Occipital lobe (tissue), 2 donors: ENCODE measurements around the gene PTPRN2. TPM values are rescaled to one million over a fixed set of nuclear protein-coding genes. Genes with fewer than 3 reads are reported as not detected.
"Not testable (repeated sequence)": the region's sequence is repeated elsewhere in the genome, so short reads cannot be mapped to it uniquely, and the experiment has no call there.

ENCODE experiments used
- DNase-seq: peaks from one replicate; lab custom pipeline; 2025; lab: John Stamatoyannopoulos, UW
- total RNA-seq: library from RNA; depleted of rRNA; stranded (reverse); fragments of >200 nt; gene quantifications from one replicate; pipeline ENCODE4 v1.2.3, GENCODE V29; 2014

Gene PTPRN2
- total RNA-seq, 1 donor from 2014 or later, result 62.2 TPM

DNA sequence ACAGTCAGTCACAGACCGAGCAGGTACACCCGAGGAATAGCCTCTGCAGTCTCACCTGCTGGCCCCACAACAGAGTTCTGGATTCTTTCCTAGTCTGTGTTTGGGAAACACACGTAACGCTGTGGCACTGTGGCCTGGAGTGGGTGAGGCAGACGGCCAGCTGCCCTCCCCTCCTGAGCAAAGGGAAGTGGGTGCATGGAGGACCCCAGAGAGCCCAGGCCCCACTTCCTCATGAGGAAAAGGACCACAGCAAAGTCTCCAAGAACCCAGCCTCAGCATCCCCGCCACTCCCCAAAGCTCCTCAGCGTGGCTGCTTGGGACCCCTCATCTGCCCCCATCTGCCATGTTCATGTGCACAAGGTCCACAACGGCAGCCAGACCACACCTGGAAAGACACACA is 530.2 kb downstream of the PTPRN2 start:
- DNase-seq, result no peak

DNA sequence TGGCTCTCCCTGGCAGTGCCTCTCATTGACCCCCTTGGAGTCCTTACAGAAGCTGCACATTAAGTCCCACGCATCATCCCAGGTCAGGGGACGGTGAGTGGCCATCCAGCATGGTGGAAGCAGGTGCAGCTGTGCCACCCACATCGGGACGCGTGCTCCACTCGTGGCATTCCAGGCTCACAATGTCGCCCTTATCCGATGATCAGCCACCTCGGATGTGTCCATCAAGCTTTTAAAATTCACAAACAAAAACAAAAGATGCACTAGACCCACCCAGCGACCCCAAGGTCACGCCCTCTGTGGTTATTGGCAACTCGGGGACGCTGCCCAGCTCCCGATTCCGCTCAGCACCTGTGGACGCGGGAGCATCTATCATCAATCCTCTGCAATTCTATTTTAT is 530.9 kb downstream of the PTPRN2 start:
- no peak for DNase-seq

DNA sequence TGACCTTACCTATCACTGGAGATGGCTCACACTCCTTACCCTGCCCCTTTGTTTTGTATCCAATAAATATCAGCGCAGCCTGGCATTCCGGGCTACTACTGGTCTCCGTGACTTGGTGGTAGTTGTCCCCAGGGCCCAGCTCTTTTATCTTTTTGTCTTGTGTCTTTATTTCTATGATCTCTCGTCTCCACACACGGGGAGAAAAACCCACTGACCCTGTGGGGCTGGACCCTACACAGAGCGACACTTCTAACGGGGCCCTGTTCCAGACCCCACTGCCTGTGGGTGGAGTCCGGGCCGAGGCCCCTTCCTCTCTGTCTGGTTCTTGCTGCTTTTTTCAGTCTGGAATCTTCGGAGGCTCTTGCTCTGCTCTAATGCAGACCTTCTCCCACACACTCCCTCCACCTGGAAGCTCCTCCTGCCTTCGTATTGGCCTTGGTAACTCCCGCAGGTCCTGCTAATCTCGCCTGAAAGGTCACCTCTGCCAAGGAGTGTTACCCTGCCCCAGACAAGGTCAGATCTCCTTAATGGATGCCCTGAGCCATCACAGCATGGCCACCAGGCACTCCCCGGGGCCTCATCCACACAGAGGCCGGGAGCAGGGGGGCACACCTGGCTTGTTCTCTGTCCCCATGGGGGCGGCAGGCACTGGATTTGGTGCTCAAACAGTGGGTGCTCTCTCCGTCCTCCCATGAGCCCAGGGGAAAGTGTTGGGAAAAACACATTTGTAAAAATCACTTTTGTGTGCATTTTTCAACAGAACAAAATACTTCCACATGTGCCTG is 531.7 kb downstream of the PTPRN2 start:
- no peak for DNase-seq

DNA sequence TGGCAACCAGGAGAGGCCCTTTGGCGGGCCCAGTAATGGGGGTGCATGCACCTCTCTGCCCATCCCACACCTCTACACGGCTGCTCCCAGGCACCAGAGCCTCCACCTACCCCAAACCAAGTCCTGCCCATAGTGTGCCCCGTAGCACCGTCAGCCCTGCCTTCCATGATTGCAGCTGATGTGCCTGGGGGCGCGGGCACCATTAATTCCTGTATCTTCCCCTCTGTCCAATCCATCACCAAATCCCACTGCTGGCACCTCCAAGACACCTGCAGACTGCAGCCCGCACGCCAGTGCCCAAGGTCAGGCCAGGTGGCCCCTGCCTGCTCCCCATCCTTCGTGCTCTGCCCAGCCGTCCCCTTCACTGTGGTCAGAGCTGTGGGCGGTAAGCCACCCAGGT is 533.0 kb downstream of the PTPRN2 start:
- no peak for DNase-seq

DNA sequence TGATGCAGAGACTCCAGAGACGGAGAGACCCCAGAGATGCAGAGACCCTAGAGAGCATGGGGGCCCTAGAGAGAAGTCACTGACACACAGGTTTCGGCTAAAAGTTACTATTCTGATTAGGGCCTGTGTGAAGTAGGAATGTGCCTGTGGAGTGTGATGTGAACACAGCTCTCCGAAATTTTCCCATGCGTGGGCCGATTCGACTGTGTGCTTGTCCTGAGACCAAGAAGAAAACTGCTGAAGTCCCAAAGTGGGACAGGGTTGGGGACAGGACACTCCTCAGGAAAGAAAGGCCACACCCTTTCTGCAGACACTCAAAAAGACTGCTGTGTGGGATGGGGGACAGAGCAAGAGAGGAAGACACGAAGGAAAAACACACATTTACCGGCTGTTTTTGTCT is 533.5 kb downstream of the PTPRN2 start:
- DNase-seq, result no peak

DNA sequence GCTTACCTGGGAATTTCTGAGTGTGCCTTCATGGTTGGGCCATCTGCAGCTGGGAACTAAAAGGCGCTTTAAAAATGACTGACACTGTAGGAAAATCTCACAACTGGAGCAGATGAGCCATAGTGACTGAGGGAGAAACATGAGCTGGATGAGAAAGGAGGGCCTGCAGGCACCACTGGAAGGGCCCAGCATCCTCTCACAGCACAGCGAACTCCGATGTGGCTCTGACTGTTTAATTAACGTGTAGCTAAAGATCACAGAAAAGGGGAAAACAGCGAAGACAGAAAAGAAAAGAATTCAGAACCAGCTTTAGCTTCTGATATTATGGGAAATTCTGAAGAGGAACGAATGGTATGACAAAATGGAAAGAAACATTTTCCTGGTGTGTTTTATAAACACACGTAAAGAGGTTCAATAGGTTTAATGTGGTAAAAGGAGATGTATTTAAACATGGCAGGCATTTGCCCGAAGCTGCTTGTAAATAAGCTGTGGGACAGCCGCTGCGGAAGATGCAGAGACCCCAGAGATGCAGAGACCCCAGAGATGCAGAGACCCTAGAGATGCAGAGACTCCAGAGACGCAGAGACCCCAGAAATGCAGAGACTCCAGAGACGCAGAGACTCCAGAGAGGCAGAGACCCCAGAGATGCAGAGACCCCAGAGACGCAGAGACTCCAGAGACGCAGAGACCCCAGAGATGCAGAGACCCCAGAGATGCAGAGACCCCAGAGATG is 534.3 kb downstream of the PTPRN2 start:
- no peak for DNase-seq

DNA sequence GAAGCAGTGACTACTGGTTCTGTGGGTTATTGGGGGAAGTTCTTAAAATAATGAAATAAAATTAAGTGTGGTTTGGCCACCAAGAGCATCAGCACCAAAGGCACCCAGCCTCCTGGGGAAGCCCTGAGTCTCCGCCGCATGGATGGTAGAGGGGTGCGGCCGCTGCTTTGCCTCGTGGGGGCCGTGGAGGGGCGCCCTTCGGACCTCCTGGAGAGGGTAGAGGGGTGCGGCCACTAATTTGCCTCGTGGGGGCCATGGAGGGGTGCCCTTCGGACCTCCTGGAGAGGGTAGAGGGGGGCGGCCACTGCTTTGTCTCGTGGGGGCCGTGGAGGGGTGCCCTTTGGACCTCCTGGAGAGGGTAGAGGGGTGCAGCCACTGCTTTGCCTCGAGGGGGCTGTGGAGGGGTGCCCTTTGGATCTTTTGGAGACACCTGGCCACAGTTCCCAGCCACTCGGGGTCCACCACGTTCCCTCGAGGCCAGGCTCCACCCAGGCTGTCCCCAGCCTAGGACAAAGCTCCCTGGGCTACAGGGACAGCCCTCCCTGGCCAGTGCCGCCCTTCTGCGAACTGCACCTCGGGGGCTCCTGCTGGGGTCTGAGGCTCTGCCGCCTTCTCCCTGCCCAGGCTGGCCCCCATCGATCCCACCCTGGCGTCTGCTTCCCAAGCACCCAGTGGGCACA is 535.1 kb downstream of the PTPRN2 start:
- DNase-seq, result no peak

DNA sequence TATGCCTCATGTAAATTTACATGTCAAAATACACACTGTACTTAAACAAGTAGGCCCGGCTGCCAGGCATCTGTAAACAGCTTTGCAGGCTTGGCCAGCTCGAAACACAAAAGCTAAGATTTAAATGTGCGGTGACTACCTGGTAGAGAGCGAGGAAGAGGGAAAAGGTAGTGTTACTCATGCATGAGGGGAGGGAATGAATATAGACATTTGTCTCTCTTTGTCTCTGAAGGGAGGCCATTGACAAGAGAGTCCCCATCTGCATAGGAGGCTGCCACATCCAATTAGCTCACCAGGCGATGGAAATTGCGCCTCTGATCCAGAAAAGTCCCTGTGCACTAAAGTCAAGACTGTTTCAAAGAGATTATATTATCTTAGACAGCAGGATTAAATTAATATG is 535.8 kb downstream of the PTPRN2 start:
- DNase-seq, result no peak

DNA sequence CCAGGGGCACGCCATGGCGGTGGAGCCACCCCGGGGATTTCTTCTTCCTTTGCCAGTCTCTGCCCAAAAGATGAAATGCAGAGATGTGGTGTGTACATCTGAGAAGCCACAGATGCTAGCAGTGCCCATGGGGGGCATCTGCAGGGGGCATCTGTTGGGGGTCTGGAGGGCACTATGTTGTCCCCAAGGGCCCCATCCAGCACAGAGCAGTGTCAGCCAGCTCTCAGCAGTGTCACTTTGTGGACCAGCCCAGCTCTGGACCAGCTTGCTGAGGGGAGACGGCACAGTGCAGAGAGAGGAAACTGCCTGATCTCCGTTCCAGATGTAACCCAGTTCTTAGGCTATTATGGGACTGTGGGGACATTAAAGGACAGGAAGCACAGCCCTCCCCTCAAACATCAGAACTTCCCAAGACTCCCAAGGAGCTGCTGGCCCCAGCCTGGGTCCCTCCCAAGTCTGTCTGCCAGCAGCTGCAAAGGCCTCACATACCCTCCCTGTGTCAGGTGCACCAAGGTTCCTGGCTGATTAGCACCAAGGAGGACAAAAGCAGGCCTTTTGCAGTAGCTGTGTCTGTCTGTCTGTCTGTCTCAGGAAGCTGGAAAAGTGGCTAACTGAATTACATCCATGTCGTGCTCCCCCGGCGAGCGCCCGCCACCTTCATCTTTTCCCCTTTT is 536.5 kb downstream of the PTPRN2 start:
- DNase-seq, result no peak

DNA sequence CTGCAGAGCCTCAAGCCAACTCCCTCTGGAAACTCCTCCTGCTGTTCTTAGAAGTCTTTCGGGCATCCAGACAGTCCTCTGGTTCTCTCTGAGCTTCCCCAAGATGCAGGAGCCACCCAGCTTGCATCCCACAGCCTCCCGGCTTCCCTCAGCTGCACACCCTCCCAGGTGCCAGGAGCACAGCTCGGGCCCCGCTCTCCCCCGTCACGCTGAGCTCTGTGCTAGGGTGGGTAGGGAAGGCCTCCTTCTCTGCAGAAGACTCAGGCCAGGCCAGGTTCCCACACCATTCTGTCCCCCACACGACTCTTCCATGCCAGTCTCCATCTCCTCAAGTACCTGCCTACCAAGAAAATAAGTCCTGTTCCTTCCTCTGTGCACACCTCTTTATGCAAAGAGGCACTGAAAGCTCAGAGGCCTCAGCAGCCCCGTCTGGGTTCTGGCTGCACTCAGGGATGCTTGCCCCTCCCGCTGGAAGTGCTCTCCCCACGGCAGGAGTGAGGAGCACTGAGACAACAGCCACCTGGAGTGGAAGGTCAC is 537.1 kb downstream of the PTPRN2 start:
- DNase-seq, result no peak

DNA sequence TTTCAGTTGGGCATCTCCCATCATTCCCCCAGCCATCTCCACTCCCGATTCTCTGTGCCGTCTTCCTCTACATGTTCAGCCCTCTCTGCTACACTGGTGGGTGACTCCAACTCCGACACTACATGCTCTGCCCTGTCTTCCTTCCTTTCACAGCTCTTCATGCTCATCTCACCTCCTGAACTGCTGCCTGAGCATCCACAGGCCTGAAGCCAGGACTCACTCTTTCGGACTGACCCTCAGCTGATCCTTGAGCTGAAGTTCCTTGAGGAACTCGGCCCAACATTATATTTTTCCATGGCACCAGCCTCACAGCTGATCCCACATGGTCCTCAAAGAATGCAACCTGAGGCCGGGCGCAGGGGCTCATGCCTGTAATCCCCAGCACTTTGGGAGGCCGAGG is 538.4 kb downstream of the PTPRN2 start:
- no peak for DNase-seq

DNA sequence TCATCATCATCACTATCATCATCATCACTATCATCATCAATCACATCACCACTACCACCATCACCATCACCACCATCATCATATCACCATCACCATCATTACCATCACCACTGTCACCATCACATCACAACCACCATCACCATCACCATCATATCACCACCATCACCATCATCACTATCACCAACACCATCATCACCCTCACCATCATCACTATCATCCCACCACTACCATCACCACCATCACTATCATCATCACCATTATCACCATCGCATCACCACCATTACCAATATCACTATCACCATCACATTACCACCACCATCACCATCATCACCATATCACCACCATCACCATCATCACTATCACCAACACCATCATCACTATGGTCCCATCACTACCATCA is 539.1 kb downstream of the PTPRN2 start:
- DNase-seq, result no peak

DNA sequence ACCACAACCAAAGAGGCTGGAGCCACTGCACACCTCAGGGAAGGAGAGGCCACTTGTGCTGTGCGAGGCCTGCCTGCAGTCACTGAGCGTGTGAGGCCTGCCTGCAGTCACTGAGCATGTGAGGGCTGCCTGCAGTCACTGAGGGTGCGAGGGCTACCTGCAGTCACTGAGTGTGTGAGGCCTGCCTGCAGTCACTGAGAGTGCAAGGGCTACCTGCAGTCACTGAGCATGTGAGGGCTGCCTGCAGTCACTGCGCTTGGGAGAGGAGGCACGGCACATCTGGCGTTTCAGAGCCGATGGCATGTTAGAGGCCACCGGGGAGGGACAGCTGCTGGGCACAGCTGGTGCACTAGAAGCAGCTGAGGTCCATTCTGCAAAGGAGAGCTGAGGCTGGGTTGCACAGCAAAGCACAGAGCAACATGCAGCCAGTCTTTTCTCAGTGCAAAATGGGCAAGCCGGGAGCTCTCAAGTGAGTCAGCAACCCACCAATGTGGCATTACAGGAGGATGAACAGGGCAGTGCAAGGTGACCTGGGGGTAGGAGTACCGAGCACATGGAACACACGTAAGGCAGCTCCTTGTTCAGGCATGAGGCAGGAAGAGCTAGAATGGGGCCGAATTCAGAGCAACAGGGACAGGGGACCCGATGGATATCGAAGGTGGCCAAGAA is 540.1 kb downstream of the PTPRN2 start:
- no peak for DNase-seq

DNA sequence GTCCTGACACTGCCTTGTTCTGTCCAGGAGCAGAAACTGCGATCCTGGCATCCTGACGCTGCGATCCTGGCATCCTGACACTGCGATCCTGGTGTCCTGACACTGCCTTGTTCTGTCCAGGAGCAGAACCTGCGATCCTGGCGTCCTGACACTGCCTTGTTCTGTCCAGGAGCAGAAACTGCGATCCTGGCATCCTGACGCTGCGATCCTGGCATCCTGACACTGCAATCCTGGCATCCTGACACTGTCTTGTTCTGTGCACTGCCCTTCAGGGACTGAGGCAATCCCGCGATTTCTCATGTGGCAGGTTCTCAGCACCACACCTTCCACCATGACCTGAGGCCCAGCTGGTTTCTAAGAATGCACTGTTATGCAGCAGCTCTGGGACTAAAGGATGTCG is 541.4 kb downstream of the PTPRN2 start:
- not testable (repeated sequence) for DNase-seq

DNA sequence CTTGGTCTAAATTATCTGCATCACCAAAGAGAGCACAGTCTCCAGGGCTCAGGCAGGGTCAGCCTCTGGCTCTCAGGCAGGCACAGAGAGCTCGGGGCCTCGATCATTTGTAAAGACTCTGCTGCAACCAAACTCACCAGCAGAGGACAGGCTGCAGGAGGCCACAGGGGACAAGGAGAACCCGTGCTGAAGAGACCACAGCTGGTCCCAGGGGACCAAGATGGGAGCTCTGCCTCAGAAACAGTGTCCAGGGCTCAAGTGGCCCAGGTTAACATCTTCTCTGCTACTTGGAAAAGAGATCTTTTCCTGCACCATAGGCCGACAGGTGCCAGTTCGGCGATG is 543.2 kb downstream of the PTPRN2 start:
- DNase-seq, result no peak

DNA sequence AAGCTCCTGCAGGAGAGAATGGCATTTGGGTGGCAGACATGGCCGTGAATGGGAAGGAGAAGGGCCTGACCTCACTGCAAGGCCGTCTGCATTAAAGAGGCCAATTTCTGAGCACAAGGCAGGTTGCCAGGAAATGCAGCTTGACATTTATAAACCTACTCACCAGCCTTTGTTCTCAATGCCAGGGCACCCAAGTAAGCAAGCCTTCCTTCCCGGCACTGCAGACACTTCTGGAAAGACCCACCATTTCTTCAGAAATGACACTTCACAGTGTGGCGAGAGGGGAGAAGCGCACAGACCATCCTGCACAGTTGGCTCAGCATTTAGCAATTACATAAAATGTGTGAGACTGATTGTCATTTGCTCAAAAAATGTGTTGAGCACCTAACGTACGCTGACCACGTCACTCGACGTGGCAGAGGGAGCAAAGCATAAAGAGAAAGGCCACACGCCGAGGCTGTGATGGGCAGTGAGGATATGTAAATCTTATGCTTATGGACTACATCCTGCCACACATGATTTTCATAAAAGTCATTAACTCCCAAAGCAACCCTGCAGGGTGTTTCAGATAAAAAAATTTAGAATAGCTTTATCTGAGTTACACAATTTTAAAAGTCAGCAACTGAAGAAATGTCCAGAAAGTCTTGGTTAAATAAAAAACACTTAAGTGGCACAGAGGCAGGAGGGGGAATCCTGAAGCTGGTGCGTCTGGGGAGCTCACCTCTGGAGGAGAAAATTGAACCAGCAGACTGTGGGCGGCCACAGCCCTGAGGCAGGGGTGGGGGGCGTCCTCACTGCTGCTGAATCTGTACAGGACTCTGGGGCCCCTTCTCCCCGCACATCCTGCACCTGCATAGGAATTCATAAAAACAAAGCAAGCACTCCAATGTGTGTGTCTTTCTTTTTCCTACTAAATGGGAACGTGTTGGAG is 543.8 kb downstream of the PTPRN2 start:
- DNase-seq, result no peak

DNA sequence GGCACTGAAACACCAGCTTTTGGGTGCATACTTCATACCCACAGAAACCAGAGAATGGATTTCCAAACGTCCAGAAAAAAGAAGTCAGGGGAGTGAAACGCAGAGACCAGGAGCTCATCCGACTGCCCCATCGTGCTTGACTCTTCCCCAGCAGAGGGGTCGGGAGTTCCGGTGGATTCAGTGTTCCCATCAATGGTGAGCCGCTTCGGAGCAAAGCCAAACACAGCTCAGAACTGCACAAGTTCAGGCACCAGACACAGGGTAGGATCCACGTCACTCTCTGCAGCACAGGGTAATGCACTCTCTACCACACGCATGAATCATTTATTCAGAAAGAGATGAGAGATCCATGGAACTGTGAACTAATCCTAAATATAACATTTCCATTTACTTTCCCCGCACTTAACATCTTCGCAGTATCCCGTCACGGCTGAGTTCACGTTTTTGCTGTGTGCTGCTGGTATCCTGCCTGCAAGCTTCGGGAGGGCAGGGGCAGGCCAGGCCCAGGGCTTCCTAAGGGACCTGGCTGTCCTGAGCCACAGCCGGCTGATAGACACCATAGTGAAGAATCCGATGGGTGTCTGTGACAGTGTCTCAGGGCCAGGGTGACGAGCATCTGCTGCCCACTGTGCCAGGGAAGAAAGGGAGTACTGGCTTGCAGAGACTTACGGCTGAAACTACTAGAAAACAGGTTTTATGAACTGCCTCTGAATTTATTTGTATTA is 545.3 kb downstream of the PTPRN2 start:
- DNase-seq, result no peak

DNA sequence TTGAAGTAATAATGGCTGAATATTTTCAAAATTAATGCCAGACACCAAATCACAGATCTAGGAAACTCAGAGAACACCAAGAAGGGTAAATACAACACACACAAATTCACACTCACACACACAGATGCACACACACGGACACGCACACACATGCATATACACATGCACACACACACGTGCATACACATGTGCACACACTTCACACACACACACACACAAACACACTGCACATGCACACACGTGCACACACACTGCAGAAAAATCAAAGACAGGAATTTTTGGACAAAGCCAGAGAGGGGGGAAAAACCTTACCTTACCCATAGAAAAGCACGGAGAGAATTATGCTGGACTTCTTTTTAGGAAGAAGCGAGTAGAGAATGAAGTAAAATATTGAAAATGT is 547.4 kb downstream of the PTPRN2 start:
- DNase-seq, result no peak

DNA sequence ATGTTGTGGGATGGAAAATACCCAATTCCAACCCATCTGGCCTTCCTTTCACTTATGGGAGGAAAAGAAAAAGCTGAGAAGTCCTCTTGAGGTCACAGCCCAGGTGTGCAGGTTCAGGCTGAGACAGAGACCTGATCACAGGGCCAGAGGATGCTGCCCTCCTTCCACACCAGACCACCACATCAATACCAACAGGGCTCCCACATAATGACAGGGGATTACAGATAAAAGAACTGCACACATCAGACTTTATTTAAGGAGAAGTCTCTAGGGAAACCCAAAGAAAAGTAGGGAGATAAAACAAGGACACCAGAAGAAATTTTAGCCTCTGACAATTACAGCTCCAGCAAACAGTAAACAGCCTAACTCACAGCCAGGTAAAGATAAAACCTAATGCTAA is 548.4 kb downstream of the PTPRN2 start:
- DNase-seq, result no peak
